Lower leg skin (tissue), 4 donors: ENCODE data around the gene E4F1. TPM values are rescaled to one million over a fixed set of nuclear protein-coding genes. Genes with fewer than 3 reads are reported as not detected.

Source experiments
- DNase-seq, 2 donors: peaks; one replicate each; pipeline ENCODE4 v3.0.0-alpha.2; 2019; ENCODE audit warnings: low spot score in 2 of 2
- H3K4me3 ChIP-seq: fragments of 200-600 bp; sonication (generic); 2 replicates; pipeline ENCODE4 v1.5.1; 2017; ENCODE audit warnings: mild to moderate bottlenecking, low read depth; ENCODE audit not compliant: poor library complexity, severe bottlenecking
- POLR2A ChIP-seq, 2 donors: fragments of 450-650 bp; IDR thresholded peaks; one replicate each; pipeline ENCODE4 v1.6.1; 2016 to 2017; ENCODE audit warnings: antibody characterized with exemption in 2 of 2, mild to moderate bottlenecking in 1 of 2, moderate library complexity in 1 of 2
- WGBS, 2 donors: methylation state at CpG; one replicate each; pipeline ENCODE4 v1.1.5; 2018; 5-methylcytosine and 5-hydroxymethylcytosine counted together
- intact Hi-C: fragments of 100-400 bp; cut with DNase I; formaldehyde crosslinking; loops from one replicate; pipeline ENCODE4 v1.15.0; 2023; ENCODE audit warnings: low total_unique reads
- total RNA-seq, 4 donors: library from RNA; depleted of rRNA; stranded (reverse); fragments of >200 nt; gene quantifications; one replicate each; pipeline ENCODE4 v1.1.0, GENCODE V29; 2016
- TF ChIP-seq, protein P1 (sequence below), 3 donors: fragments of 450-650 bp; IDR thresholded peaks; one replicate each; pipeline ENCODE4 v1.5.1; 2016; ENCODE audit warnings: antibody characterized with exemption in 3 of 3, mild to moderate bottlenecking in 3 of 3, moderate library complexity in 2 of 3

Gene E4F1
- total RNA-seq, 4 donors from 2014 or later, result 50.3 to 85.8 (median 57.4) TPM

DNA sequence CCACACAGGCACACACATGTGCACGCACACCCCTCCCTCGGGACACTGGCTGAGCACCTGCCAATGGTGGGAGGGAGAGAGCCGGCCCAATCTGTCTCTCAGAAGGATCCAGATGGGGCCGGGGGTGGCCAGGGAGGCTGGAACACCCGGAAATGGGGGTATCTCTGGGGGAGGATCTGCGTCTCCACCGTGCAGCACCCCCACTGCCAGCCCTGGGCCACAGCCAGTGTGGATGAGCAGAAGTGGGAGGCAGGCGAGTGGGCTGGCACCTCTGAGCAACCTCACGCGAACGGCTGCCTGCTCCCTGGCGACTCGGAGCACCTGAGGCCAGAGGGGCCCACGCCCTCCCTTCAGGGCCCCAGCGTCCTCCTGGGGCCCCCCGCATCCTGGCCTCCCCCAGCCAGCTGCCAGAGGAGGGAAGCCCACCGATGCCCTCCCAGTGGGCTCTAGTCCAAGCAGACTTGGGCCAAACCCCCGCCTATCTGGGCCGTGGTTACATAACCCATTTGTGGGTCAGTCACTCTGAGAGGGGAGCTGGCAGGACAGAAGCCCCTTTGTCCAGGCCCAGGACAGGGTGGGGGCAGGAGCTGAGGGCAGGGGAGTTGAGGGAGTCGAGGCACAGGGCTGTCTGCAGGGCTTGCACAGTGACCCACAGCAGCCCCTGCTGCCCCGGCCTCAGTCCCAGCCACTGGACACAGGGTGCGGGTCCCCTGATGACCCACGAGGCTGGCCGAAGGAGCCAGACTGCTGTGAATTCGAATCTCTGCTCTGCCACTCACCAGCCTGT lies 32.5 kb upstream of the E4F1 start:
- WGBS, 2 donors, result 52 to 75% methylated on average over 17 of the region's 25 CpGs

GRCh38 chr16:2191446-2191706 lies 32.0 kb upstream of the E4F1 start:
- 58 to 78% methylated on average over 11 of the region's 11 CpGs for WGBS, 2 donors
- no peak for DNase-seq
- TF ChIP-seq POLR2A (IDR thresholded peaks at IDR 0.05), result no peak
- TF ChIP-seq, protein P1, sequence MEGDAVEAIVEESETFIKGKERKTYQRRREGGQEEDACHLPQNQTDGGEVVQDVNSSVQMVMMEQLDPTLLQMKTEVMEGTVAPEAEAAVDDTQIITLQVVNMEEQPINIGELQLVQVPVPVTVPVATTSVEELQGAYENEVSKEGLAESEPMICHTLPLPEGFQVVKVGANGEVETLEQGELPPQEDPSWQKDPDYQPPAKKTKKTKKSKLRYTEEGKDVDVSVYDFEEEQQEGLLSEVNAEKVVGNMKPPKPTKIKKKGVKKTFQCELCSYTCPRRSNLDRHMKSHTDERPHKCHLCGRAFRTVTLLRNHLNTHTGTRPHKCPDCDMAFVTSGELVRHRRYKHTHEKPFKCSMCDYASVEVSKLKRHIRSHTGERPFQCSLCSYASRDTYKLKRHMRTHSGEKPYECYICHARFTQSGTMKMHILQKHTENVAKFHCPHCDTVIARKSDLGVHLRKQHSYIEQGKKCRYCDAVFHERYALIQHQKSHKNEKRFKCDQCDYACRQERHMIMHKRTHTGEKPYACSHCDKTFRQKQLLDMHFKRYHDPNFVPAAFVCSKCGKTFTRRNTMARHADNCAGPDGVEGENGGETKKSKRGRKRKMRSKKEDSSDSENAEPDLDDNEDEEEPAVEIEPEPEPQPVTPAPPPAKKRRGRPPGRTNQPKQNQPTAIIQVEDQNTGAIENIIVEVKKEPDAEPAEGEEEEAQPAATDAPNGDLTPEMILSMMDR (IDR thresholded peaks at IDR 0.05), result no peak
- intact Hi-C loops, result no loop called here
- no peak overlapping the region for H3K4me3 ChIP-seq

More for the DNA sequence above, 32.5 kb upstream of the E4F1 start:
- DNase-seq, result no peak
- no peak overlapping the region for H3K4me3 ChIP-seq
- TF ChIP-seq POLR2A (IDR thresholded peaks at IDR 0.05), result no peak
- TF ChIP-seq, protein P1 (IDR thresholded peaks at IDR 0.05), result no peak
- intact Hi-C loops, result no loop called here

DNA sequence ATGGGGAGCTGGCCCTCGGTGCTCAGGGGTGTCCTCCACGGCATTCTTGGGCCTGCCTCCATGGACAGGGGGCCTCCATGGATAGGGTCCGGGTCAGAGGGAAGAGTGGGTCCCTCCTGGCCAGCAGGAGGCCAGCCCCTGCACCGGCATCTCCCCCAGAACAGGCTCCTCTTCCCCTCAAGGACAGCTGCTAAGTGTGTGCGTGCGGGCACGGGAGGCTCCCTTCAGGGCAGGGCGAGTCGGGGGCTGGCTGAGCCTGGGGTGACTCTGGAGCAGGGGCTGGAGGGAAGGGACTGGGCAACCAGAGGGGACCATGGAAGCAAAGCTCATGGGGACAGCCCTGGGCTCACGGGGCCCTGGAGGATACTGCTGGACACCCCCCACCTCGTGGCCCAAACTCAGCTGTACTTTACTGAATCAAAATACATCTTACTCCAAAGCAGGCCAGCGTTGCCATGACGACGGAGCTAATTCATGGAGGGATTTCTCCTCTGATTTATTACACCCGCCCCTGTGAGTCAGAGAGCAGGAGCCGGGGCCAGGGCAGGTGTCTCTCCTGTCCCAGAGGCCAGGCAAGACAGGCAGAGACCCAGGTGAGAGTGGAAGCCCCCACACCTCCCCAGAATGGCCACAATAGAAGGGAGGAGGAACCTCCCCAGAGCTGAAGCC lies 29.1 kb upstream of the E4F1 start:
- H3K4me3 ChIP-seq, result no peak overlapping the region
- 40 to 52% methylated on average over 10 to 16 of the region's 16 CpGs for WGBS, 2 donors
- intact Hi-C loops, result no loop called here
- TF ChIP-seq, protein P1 (IDR thresholded peaks at IDR 0.05), result no peak
- TF ChIP-seq POLR2A (IDR thresholded peaks at IDR 0.05), result no peak
- no peak for DNase-seq

GRCh38 chr16:2194852-2195321 lies 28.5 kb upstream of the E4F1 start:
- WGBS, 2 donors, result 14 to 20% methylated on average over 7 to 10 of the region's 10 CpGs
- TF ChIP-seq POLR2A (IDR thresholded peaks at IDR 0.05), result no peak
- TF ChIP-seq, protein P1 (IDR thresholded peaks at IDR 0.05), result no peak
- intact Hi-C loops, result no loop called here
- H3K4me3 ChIP-seq, result no peak overlapping the region
- DNase-seq, result no peak

GRCh38 chr16:2195322-2196161 lies 27.8 kb upstream of the E4F1 start:
- intact Hi-C loops, result no loop called here
- WGBS, 2 donors, result 0 to 3% methylated on average over 1 to 15 of the region's 49 CpGs
- DNase-seq, result no peak
- no peak overlapping the region for H3K4me3 ChIP-seq
- TF ChIP-seq POLR2A (IDR thresholded peaks at IDR 0.05), result no peak
- TF ChIP-seq, protein P1 (IDR thresholded peaks at IDR 0.05), result no peak
